D721Med (cell line): ENCODE results near the gene TIAM1.

Experiments used
- DNase-seq: peaks from one replicate; pipeline ENCODE4 v3.0.0; 2011; ENCODE audit warnings: low spot score; ENCODE audit not compliant: insufficient read length
- FAIRE-seq: peaks from 2 replicates; lab custom pipeline; 2011; peaks lifted over from hg19 to GRCh38; lab: Jason Lieb, UNC
- TF ChIP-seq, protein P1 (sequence below): IDR thresholded peaks from 2 replicates; pipeline ENCODE4 v1.5.1; 2012; ENCODE audit warnings: mild to moderate bottlenecking, control low read depth; ENCODE audit not compliant: insufficient read depth; ENCODE audit errors: missing control alignments

The TIAM1 gene

DNA sequence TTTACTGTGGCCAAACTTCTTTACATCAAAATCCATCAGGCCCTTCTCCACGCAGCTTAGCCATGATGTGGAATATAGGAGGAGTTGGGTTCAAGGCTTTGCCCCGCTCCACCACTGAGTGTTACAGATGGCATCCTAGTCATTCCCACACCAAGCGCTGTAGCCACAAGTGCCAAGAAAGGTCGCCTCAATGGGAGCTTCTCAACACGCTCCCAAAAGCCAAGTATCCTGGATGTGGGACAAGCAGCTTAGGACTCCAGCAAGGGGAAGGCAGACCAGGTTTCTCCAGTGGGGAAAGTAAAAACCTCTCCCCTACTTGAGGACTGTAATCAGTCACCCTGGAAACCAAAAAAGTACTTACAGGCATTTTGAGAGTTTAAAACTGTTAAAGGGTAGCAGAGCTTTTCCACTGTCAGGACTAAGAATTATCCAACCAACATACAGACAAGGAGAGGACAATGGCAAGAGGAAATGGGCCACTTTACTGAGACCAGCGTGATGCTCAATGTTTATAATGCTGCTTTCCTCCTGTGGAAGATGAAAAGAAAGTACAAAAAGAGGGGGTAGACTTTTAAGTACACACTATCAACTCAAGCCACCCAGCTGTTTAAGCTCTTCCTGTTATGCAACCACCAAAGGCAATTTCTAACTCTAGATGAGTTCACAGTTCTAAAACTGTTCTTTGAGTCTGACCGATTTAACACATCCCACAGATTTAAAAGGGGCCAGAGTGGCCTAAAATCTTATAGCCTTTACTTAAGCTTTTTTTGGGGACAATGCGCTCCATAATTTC, 185.1 kb downstream of the TIAM1 start:
- FAIRE-seq (no peak), DNase-seq (no peak)
- TF ChIP-seq, protein P1, sequence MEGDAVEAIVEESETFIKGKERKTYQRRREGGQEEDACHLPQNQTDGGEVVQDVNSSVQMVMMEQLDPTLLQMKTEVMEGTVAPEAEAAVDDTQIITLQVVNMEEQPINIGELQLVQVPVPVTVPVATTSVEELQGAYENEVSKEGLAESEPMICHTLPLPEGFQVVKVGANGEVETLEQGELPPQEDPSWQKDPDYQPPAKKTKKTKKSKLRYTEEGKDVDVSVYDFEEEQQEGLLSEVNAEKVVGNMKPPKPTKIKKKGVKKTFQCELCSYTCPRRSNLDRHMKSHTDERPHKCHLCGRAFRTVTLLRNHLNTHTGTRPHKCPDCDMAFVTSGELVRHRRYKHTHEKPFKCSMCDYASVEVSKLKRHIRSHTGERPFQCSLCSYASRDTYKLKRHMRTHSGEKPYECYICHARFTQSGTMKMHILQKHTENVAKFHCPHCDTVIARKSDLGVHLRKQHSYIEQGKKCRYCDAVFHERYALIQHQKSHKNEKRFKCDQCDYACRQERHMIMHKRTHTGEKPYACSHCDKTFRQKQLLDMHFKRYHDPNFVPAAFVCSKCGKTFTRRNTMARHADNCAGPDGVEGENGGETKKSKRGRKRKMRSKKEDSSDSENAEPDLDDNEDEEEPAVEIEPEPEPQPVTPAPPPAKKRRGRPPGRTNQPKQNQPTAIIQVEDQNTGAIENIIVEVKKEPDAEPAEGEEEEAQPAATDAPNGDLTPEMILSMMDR: no peak

DNA sequence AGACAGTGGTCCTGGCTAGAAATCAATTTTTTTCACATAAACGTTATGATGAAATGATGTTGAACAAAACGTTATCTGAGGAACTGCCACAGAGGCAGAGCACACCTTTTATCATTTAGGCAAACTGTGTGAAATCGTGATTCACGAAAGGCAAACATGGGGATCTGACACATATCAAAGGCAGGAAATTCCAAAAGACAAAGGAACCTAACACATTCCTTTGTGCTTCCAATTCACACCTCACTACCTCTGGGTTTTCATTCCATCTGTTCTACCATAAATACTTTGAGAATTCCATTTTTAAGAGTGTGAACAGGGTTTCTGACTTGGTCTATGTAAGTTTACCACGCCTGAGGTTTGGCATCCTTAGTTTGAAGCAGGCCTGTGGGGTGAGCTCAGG, 186.3 kb downstream of the TIAM1 start:
- DNase-seq (no peak), FAIRE-seq (no peak)
- TF ChIP-seq, protein P1: no peak

DNA sequence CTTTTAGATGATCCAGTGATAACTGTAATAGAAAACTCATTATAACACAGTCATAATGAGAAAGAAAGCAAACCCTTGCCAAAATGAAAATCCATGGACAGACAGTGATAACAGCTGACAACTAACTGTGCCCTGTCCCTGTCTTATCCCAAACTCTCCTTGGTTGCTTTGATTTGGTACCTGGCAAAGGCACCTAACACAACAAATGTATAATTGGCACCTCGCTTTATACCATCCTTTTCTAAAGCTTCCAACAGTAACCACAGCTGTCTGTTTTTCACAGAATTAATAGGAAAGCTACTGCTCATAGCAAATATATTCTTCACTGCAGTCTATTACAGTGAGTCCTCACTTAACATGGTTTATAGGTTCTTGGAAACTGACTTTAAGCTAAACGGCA, 187.4 kb downstream of the TIAM1 start:
- DNase-seq: no peak
- FAIRE-seq: no peak
- TF ChIP-seq, protein P1: no peak

DNA sequence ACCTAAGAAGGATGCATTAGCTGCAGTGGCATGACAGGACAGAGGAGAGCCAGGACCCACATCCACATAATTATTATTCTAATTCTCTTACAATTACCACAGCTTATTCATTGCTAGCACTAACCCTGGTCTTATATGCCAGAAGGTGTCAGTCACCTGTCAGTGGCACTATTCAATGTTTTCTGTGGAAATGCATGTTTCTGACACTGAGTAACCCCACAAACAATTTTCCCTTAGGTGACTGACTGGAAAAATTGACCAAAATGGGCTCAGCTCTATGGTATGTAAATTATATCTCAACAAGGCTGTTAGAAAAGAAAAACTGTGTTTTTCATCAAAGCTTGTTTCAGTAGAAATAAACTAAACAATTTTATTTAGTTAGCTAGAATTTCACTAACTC, 187.9 kb downstream of the TIAM1 start:
- DNase-seq (no peak), FAIRE-seq (no peak)
- TF ChIP-seq, protein P1: no peak

DNA sequence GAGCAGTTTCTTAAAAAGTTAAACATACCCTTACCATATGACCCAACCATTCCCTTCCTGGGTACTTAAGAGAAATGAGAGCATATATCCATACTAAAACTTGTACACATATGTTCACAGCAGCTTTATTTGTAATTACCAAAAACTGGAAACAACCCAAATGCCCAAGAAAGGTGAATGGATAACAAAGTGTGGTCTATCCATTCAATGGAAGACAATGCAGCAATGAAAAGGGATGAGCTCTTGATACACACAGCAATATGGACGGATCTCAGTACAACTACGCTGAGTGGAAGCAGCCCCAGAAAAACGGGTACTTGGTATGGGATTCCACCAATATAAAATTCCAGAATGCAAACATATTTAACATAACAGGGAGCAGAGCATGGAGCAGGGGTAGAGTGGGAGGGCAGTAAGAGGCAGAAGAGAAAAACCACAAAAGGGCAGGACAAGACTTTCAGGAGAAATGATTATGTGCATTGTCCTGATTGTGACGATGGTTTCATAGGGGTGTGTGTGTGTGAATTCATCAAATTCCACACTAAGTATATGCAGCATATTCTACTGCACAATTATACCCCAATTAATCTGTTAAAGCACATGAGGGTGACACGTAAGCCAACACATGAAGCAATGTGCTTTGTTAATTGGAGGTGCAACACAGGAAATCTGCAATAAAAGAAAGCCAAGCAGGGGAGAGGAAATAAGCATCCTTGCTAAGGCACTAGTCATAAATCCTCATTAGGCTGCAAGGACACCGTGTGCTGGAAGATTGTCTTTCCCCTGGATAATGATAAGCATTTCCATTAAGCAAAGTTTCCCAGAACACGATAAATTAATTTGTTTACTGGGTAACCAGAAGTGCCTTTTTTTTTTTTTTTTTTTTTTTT, 192.7 kb downstream of the TIAM1 start:
- TF ChIP-seq, protein P1: no peak
- DNase-seq (no peak), FAIRE-seq (no peak)

DNA sequence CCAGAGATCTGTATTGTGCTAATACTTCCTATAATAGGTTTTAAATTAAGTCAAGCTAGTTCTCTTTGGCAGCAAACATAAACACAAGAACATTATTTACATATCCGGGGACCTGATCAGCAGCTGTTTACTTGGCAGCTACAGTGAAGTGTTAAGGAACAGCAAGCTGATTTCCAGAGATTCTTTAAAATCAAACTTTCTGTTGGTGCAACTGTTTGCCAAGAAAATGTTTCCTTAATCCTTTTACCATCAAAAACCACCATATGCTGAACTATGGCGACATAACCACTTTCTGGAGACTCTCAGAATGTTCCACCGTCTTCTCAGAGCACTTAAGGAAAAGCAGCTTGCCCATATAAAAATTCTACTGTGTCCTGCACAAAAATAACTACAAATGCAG, 198.8 kb downstream of the TIAM1 start:
- no peak for FAIRE-seq
- TF ChIP-seq, protein P1: no peak
- DNase-seq: no peak
